ENCODE results near the gene WWOX. TPM values are rescaled to one million over a fixed set of nuclear protein-coding genes. Genes with fewer than 3 reads are reported as not detected.

WWOX gene
- total RNA-seq, 2 donors from 2014 or later = 30.0 to 35.4 TPM

GRCh38 chr16:78133919-78134318 lies 34.5 kb downstream of the WWOX start:
- no peak overlapping the region for H3K4me3 ChIP-seq (ENCODE audit: low read length)
- 88 to 100% methylated on average over 1 to 2 of the region's 2 CpGs for WGBS, 2 experiments (ENCODE audit: insufficient coverage in 1 of 2, insufficient read length in 1 of 2)
- Mint-ChIP-seq H3K27ac (no peak overlapping the region), H3K9me3 (no peaks in the 10 kb centered on the region), H3K36me3 (ENCODE audit: low read depth) (peaks cover 8% of the 10 kb centered on the region), H3K4me1 (peaks cover 3% of the 10 kb centered on the region), H3K27me3 (ENCODE audit: insufficient read depth) (no peaks in the 10 kb centered on the region), H3K4me3 (no peak overlapping the region)
- H3K27ac ChIP-seq (ENCODE audit: low read depth, low read length) = no peak overlapping the region
- no peaks in the 10 kb centered on the region for H3K36me3 ChIP-seq (ENCODE audit: control insufficient read depth, insufficient read depth, low read length)
- no peak overlapping the region for H3K9ac ChIP-seq (ENCODE audit: extremely low read depth, low read length, poor library complexity, severe bottlenecking)
- no peak for DNase-seq
- TF ChIP-seq CTCF (conservative IDR thresholded peaks at IDR 0.05) = no peak
- no peaks in the 10 kb centered on the region for H3K9me3 ChIP-seq (ENCODE audit: control insufficient read depth, low read length)
- no peaks in the 10 kb centered on the region for H3K27me3 ChIP-seq (ENCODE audit: control insufficient read depth, insufficient read depth, low read length, poor library complexity, severe bottlenecking)
- no peaks in the 10 kb centered on the region for H3K4me1 ChIP-seq (ENCODE audit: control insufficient read depth, insufficient read depth, low read length)

GRCh38 chr16:78134944-78135619 lies 35.6 kb downstream of the WWOX start:
- Histone ChIP-seq H3K27ac (ENCODE audit: low read depth, low read length) (no peak overlapping the region), H3K4me1 (ENCODE audit: control insufficient read depth, insufficient read depth, low read length) (no peaks in the 10 kb centered on the region), H3K27me3 (ENCODE audit: control insufficient read depth, insufficient read depth, low read length, poor library complexity, severe bottlenecking) (no peaks in the 10 kb centered on the region), H3K4me3 (ENCODE audit: low read length) (no peak overlapping the region), H3K9me3 (ENCODE audit: control insufficient read depth, low read length) (no peaks in the 10 kb centered on the region), H3K36me3 (ENCODE audit: control insufficient read depth, insufficient read depth, low read length) (no peaks in the 10 kb centered on the region), H3K9ac (ENCODE audit: extremely low read depth, low read length, poor library complexity, severe bottlenecking) (no peak overlapping the region)
- Mint-ChIP-seq H3K36me3 (ENCODE audit: low read depth) (peaks cover 1% of the 10 kb centered on the region), H3K27ac (no peak overlapping the region), H3K4me3 (no peak overlapping the region), H3K4me1 (peaks cover 3% of the 10 kb centered on the region), H3K9me3 (peaks cover 3% of the 10 kb centered on the region), H3K27me3 (ENCODE audit: insufficient read depth) (no peaks in the 10 kb centered on the region)
- no peak for DNase-seq
- WGBS, 2 experiments (ENCODE audit: insufficient coverage in 1 of 2, insufficient read length in 1 of 2) = 90 to 91% methylated on average over 6 to 7 of the region's 7 CpGs
- TF ChIP-seq CTCF (conservative IDR thresholded peaks at IDR 0.05) = no peak

GRCh38 chr16:78137179-78137578 lies 37.7 kb downstream of the WWOX start:
- Histone ChIP-seq H3K27me3 (ENCODE audit: control insufficient read depth, insufficient read depth, low read length, poor library complexity, severe bottlenecking) (no peaks in the 10 kb centered on the region), H3K9ac (ENCODE audit: extremely low read depth, low read length, poor library complexity, severe bottlenecking) (no peak overlapping the region), H3K36me3 (ENCODE audit: control insufficient read depth, insufficient read depth, low read length) (no peaks in the 10 kb centered on the region), H3K4me1 (ENCODE audit: control insufficient read depth, insufficient read depth, low read length) (no peaks in the 10 kb centered on the region), H3K4me3 (ENCODE audit: low read length) (no peak overlapping the region), H3K9me3 (ENCODE audit: control insufficient read depth, low read length) (no peaks in the 10 kb centered on the region), H3K27ac (ENCODE audit: low read depth, low read length) (no peak overlapping the region)
- no peak for TF ChIP-seq CTCF (conservative IDR thresholded peaks at IDR 0.05)
- no peak overlapping the region for H3K4me3 Mint-ChIP-seq
- DNase-seq = no peak
- no peak overlapping the region for H3K27ac Mint-ChIP-seq
- H3K36me3 Mint-ChIP-seq (ENCODE audit: low read depth) = no peaks in the 10 kb centered on the region
- peaks cover 3% of the 10 kb centered on the region for H3K4me1 Mint-ChIP-seq
- 95 to 98% methylated on average over 11 of the region's 11 CpGs for WGBS, 2 experiments (ENCODE audit: insufficient coverage in 1 of 2, insufficient read length in 1 of 2)
- no peaks in the 10 kb centered on the region for H3K27me3 Mint-ChIP-seq (ENCODE audit: insufficient read depth)
- H3K9me3 Mint-ChIP-seq = peaks cover 3% of the 10 kb centered on the region

Measured in endodermal cell (in vitro differentiated cells).